ENCODE data around the gene AKAP12. TPM values are rescaled to one million over a fixed set of nuclear protein-coding genes. Genes with fewer than 3 reads are reported as not detected.

Gene AKAP12
- polyA plus RNA-seq, 1 donor from 2014 or later = 21.5 TPM

GRCh38 chr6:151294561-151295101 is 54.9 kb downstream of the AKAP12 start:
- Histone ChIP-seq H3K4me3 (ENCODE audit: low read length) (no peak overlapping the region), H3K4me2 (ENCODE audit: low read length) (no peak overlapping the region), H3K79me2 (replicated peaks; ENCODE audit: insufficient read depth, low read length) (no peaks in the 10 kb centered on the region), H4K20me1 (ENCODE audit: insufficient read depth) (no peaks in the 10 kb centered on the region), H3F3A (ENCODE audit: insufficient read depth, low read length, poor library complexity, severe bottlenecking) (no peaks in the 10 kb centered on the region), H3K27ac (ENCODE audit: low read length) (no peak overlapping the region), H2AFZ (ENCODE audit: low read depth, low read length) (no peak overlapping the region), H3K36me3 (ENCODE audit: insufficient read depth, low read length) (no peaks in the 10 kb centered on the region), H3K9me2 (ENCODE audit: insufficient read depth, low read length) (no peaks in the 10 kb centered on the region), H3K27me3 (ENCODE audit: insufficient read depth, low read depth, low read length) (no peaks in the 10 kb centered on the region), H3K9me3 (ENCODE audit: low read length) (no peaks in the 10 kb centered on the region), H3K9ac (ENCODE audit: low read length) (no peak overlapping the region)
- TF ChIP-seq SMC3 (conservative IDR thresholded peaks at IDR 0.05; ENCODE audit: poor library complexity) = no peak
- no peak for TF ChIP-seq REST (IDR thresholded peaks at IDR 0.05; ENCODE audit: borderline replicate concordance)
- TF ChIP-seq, protein P1, sequence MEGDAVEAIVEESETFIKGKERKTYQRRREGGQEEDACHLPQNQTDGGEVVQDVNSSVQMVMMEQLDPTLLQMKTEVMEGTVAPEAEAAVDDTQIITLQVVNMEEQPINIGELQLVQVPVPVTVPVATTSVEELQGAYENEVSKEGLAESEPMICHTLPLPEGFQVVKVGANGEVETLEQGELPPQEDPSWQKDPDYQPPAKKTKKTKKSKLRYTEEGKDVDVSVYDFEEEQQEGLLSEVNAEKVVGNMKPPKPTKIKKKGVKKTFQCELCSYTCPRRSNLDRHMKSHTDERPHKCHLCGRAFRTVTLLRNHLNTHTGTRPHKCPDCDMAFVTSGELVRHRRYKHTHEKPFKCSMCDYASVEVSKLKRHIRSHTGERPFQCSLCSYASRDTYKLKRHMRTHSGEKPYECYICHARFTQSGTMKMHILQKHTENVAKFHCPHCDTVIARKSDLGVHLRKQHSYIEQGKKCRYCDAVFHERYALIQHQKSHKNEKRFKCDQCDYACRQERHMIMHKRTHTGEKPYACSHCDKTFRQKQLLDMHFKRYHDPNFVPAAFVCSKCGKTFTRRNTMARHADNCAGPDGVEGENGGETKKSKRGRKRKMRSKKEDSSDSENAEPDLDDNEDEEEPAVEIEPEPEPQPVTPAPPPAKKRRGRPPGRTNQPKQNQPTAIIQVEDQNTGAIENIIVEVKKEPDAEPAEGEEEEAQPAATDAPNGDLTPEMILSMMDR (IDR thresholded peaks at IDR 0.05; ENCODE audit: poor library complexity, severe bottlenecking) = no peak
- TF ChIP-seq MXI1 (conservative IDR thresholded peaks at IDR 0.05; ENCODE audit: poor library complexity, severe bottlenecking) = no peak
- TF ChIP-seq TAF1 (IDR thresholded peaks at IDR 0.05; ENCODE audit: low read depth) = no peak
- TF ChIP-seq EP300 (conservative IDR thresholded peaks at IDR 0.05; ENCODE audit: poor library complexity, severe bottlenecking) = no peak
- no peak for TF ChIP-seq RAD21 (conservative IDR thresholded peaks at IDR 0.05)
- TF ChIP-seq POLR2AphosphoS5 (IDR thresholded peaks at IDR 0.05) = no peak
- no peak for TF ChIP-seq EZH2 (IDR thresholded peaks at IDR 0.05; ENCODE audit: borderline replicate concordance, insufficient read depth, low read length, poor library complexity, severe bottlenecking)

DNA sequence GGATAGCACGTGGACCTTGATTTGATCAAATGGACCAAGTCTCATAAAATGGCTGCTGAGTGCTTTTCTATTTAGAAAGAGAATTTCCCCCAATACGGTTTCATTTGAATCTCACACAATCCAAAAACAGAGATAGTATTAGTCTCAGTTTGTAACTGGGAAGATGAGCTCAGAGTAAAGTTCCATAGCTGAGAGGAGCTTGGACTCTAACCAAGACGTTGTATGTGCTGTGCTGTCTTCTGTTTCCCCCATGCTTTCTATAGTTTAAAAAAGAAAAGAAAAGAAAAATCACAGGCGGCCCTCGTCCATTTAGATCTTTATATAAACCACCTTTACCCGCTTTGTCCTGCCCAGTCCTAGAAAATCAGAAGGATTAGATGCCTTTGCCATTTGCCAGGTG is 58.1 kb downstream of the AKAP12 start:
- H3K27ac ChIP-seq (ENCODE audit: low read length) = no peak overlapping the region
- no peaks in the 10 kb centered on the region for H3K79me2 ChIP-seq (replicated peaks; ENCODE audit: insufficient read depth, low read length)
- no peak overlapping the region for H3K4me2 ChIP-seq (ENCODE audit: low read length)
- H4K20me1 ChIP-seq (ENCODE audit: insufficient read depth) = no peaks in the 10 kb centered on the region
- no peaks in the 10 kb centered on the region for H3K9me3 ChIP-seq (ENCODE audit: low read length)
- H2AFZ ChIP-seq (ENCODE audit: low read depth, low read length) = no peak overlapping the region
- no peaks in the 10 kb centered on the region for H3F3A ChIP-seq (ENCODE audit: insufficient read depth, low read length, poor library complexity, severe bottlenecking)
- no peaks in the 10 kb centered on the region for H3K9me2 ChIP-seq (ENCODE audit: insufficient read depth, low read length)
- no peaks in the 10 kb centered on the region for H3K36me3 ChIP-seq (ENCODE audit: insufficient read depth, low read length)
- no peak overlapping the region for H3K9ac ChIP-seq (ENCODE audit: low read length)
- no peak for TF ChIP-seq RAD21 (conservative IDR thresholded peaks at IDR 0.05)
- no peak for TF ChIP-seq EZH2 (IDR thresholded peaks at IDR 0.05; ENCODE audit: borderline replicate concordance, insufficient read depth, low read length, poor library complexity, severe bottlenecking)
- no peak for TF ChIP-seq MXI1 (conservative IDR thresholded peaks at IDR 0.05; ENCODE audit: poor library complexity, severe bottlenecking)
- TF ChIP-seq, protein P1 (IDR thresholded peaks at IDR 0.05; ENCODE audit: poor library complexity, severe bottlenecking) = no peak
- no peak for TF ChIP-seq SMC3 (conservative IDR thresholded peaks at IDR 0.05; ENCODE audit: poor library complexity)
- no peak for TF ChIP-seq POLR2AphosphoS5 (IDR thresholded peaks at IDR 0.05)
- TF ChIP-seq TAF1 (IDR thresholded peaks at IDR 0.05; ENCODE audit: low read depth) = no peak
- no peak for TF ChIP-seq REST (IDR thresholded peaks at IDR 0.05; ENCODE audit: borderline replicate concordance)
- no peak for TF ChIP-seq EP300 (conservative IDR thresholded peaks at IDR 0.05; ENCODE audit: poor library complexity, severe bottlenecking)
- H3K4me3 ChIP-seq (ENCODE audit: low read length) = no peak overlapping the region
- H3K27me3 ChIP-seq (ENCODE audit: insufficient read depth, low read depth, low read length) = no peaks in the 10 kb centered on the region

Measured in neural cell (in vitro differentiated cells).